GM10266 (cell line): ENCODE data around the gene PGD.

Source experiments
- DNase-seq: peaks from one replicate; pipeline ENCODE4 v3.0.0; 2012; ENCODE audit errors: extremely low spot score
- TF ChIP-seq, protein P1 (sequence below): IDR thresholded peaks from 2 replicates; pipeline ENCODE4 v1.5.1; 2012; ENCODE audit warnings: mild to moderate bottlenecking, low read depth; ENCODE audit not compliant: control insufficient read depth, insufficient read depth; ENCODE audit errors: missing control alignments

PGD gene

DNA sequence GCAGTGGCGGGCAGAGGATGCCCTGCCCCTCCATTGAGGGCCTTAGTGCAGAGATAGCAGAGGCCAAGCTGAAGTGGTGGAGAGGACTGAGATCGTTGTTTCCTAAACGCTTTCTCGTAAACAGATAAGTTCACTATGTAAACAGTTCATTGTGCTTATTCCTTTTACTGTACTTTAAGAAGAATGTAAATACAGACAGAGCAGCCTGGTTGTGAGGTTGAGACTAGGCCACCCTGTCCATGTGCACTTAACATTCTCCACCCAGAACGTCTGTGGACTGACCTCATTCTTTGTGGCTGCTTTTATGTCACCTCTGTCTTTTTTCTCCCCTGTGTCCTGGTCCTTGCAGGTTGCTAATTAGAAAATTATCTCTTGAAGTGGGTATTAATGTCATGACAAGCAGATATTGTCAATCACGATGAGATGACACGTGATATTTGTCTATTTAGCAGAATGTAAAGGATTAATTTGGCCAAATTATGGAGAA, 39.9 kb downstream of the PGD start:
- TF ChIP-seq, protein P1, sequence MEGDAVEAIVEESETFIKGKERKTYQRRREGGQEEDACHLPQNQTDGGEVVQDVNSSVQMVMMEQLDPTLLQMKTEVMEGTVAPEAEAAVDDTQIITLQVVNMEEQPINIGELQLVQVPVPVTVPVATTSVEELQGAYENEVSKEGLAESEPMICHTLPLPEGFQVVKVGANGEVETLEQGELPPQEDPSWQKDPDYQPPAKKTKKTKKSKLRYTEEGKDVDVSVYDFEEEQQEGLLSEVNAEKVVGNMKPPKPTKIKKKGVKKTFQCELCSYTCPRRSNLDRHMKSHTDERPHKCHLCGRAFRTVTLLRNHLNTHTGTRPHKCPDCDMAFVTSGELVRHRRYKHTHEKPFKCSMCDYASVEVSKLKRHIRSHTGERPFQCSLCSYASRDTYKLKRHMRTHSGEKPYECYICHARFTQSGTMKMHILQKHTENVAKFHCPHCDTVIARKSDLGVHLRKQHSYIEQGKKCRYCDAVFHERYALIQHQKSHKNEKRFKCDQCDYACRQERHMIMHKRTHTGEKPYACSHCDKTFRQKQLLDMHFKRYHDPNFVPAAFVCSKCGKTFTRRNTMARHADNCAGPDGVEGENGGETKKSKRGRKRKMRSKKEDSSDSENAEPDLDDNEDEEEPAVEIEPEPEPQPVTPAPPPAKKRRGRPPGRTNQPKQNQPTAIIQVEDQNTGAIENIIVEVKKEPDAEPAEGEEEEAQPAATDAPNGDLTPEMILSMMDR, result no peak
- no peak for DNase-seq

GRCh38 chr1:10440305-10440704, 41.4 kb downstream of the PGD start:
- no peak for DNase-seq
- TF ChIP-seq, protein P1, result no peak

- TF ChIP-seq, protein P1, result no peak
- no peak for DNase-seq
These were observed 41.9 kb downstream of the PGD start for GRCh38 chr1:10440794-10441193.

DNA sequence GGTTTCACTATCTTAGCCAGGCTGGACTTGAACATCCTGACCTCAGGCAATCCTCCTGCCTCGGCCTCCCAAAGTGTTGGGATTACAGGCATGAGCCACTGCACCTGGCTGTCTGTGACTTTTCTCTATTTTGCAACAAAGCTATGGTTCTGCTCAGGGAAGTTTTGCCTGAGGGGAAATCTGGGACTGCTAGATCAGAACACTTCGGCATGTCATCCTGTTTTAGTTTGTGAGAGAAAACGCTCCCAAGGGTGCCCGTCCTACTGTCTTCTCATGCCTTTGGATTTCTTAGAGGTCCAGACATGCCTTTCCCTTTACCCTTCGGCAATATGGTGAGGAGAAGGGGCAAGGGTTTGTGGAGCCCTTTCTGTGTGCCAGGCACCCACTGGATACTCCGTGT, 45.4 kb downstream of the PGD start:
- no peak for DNase-seq
- TF ChIP-seq, protein P1, result no peak

DNA sequence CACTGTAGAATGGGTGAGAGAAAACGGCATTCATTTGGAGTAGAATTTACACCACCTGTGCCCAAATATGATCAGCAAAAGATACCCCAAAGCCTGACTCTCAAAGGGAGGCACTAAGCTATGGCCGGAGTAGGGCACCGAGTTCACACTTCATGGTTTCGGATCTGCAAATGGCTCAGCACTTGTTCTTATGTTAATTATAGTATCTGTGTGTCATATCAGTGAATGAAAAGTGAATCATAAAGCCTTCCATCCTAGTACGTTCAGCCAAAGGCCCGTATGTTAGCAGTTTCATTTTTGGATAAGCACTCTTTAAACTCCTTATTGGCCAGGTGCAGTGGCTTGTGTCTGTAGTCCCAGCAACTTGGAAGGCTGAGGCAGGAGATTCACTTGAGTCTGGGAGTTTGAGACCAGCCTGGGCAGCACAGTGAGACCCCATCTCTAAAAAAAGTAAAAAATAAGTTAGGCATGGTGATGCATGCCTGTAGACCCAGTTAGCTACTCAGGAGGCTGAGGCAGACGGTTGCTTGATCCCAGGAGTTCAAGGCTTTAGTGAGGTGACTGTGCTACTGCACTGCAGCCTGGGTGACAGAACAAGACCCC, 46.0 kb downstream of the PGD start:
- no peak for DNase-seq
- TF ChIP-seq, protein P1, result no peak

- no peak for DNase-seq
These were observed 48.0 kb downstream of the PGD start for GRCh38 chr1:10446790-10447422.

DNA sequence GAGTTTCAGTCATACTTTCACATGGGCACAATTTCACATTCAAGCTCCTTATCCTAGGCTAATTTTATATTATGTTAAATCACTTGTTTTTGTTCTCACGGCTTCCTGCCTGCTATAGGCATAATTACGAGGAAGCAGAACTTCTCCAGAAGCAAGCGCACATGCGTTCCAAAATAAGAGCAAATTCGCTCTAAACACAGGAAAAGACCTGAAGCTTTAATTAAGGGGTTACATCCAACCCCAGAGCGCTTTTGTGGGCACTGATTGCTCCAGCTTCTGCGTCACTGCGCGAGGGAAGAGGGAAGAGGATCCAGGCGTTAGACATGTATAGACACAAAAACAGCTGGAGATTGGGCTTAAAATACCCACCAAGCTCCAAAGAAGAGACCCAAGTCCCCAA, 50.9 kb downstream of the PGD start, which contains the start of gene CORT:
Gene CORT (plus strand): TSS at position 281 of the 400 bp plus-strand sequence. CDS start 193 bp downstream, outside the sequence.
- DNase-seq, result no peak
- TF ChIP-seq, protein P1, result no peak

More at GRCh38 chr1:10446790-10447422, 48.0 kb downstream of the PGD start:
- TF ChIP-seq, protein P1, result no peak
